ENCODE results near the gene TCF7L2.

- TF ChIP-seq CTCF (conservative IDR thresholded peaks at IDR 0.05 in 1 of 2, IDR thresholded peaks at IDR 0.05 in 1 of 2; ENCODE audit: extremely low read depth in 1 of 2, insufficient read depth in 1 of 2, low read depth in 1 of 2, low read length in 2 of 2): no peak
- TF ChIP-seq EZH2 (IDR thresholded peaks at IDR 0.05; ENCODE audit: borderline replicate concordance, low read length): no peak
Observed at GRCh38 chr10:113055458-113055857, 105.4 kb downstream of the TCF7L2 start.

Measured in mammary epithelial cell (primary cell).